ENCODE results near the gene COL27A1. TPM values are rescaled to one million over a fixed set of nuclear protein-coding genes. Genes with fewer than 3 reads are reported as not detected.

COL27A1 gene
- polyA plus RNA-seq, 4 donors, result 27.1 to 57.4 (median 42.7) TPM

GRCh38 chr9:114141553-114142402 lies 13.6 kb upstream of the COL27A1 start:
- no peak for DNase-seq (ENCODE audit: low read depth in 4 of 4, low spot score in 2 of 4)

- no peak for DNase-seq (ENCODE audit: low read depth in 4 of 4, low spot score in 2 of 4)
Measured at GRCh38 chr9:114143234-114143633, 12.1 kb upstream of the COL27A1 start.

GRCh38 chr9:114146735-114147134 lies 8.6 kb upstream of the COL27A1 start:
- DNase-seq (ENCODE audit: low read depth in 4 of 4, low spot score in 2 of 4), result no peak

- no peak for DNase-seq (ENCODE audit: low read depth in 4 of 4, low spot score in 2 of 4)
Measured at GRCh38 chr9:114149181-114149580, 6.2 kb upstream of the COL27A1 start.

- DNase-seq (ENCODE audit: low read depth in 4 of 4, low spot score in 2 of 4), result no peak
Measured at GRCh38 chr9:114149765-114150340, 5.5 kb upstream of the COL27A1 start.

- no peak for DNase-seq (ENCODE audit: low read depth in 4 of 4, low spot score in 2 of 4)
Measured at GRCh38 chr9:114150608-114151007, 4.7 kb upstream of the COL27A1 start.

- DNase-seq (ENCODE audit: low read depth in 4 of 4, low spot score in 2 of 4), result no peak
Measured at GRCh38 chr9:114151426-114151956, 3.8 kb upstream of the COL27A1 start.

GRCh38 chr9:114153761-114154599 lies 1.4 kb upstream of the COL27A1 start:
- DNase-seq (ENCODE audit: low read depth in 4 of 4, low spot score in 2 of 4), result no peak

- DNase-seq (ENCODE audit: low read depth in 4 of 4, low spot score in 2 of 4), result no peak
Measured at GRCh38 chr9:114154600-114155102, 686 bp upstream of the COL27A1 start.

GRCh38 chr9:114155995-114156656 lies 789 bp downstream of the COL27A1 start:
- peak in 1 of 4 donors; percentile 37 for DNase-seq (ENCODE audit: low read depth in 4 of 4, low spot score in 2 of 4)

GRCh38 chr9:114156657-114157421 lies 1.5 kb downstream of the COL27A1 start:
- peak in 1 of 4 donors; percentile 41 for DNase-seq (ENCODE audit: low read depth in 4 of 4, low spot score in 2 of 4)

GRCh38 chr9:114157516-114158176 lies 2.3 kb downstream of the COL27A1 start:
- no peak for DNase-seq (ENCODE audit: low read depth in 4 of 4, low spot score in 2 of 4)

GRCh38 chr9:114158482-114159130 lies 3.3 kb downstream of the COL27A1 start:
- DNase-seq (ENCODE audit: low read depth in 4 of 4, low spot score in 2 of 4), result no peak

GRCh38 chr9:114159691-114160090 lies 4.4 kb downstream of the COL27A1 start:
- DNase-seq (ENCODE audit: low read depth in 4 of 4, low spot score in 2 of 4), result no peak

- DNase-seq (ENCODE audit: low read depth in 4 of 4, low spot score in 2 of 4), result no peak
Measured at GRCh38 chr9:114161513-114161912, 6.2 kb downstream of the COL27A1 start.

- no peak for DNase-seq (ENCODE audit: low read depth in 4 of 4, low spot score in 2 of 4)
Measured at GRCh38 chr9:114163517-114163951, 8.2 kb downstream of the COL27A1 start.

- no peak for DNase-seq (ENCODE audit: low read depth in 4 of 4, low spot score in 2 of 4)
Measured at GRCh38 chr9:114164191-114164794, 9.0 kb downstream of the COL27A1 start.
